GM12875 (cell line): ENCODE data around the gene MRPS18A.
A peak's percentile ranks its signal among the peaks of the same experiment; 100 is the strongest.

Source experiments
- H3K4me3 ChIP-seq: one replicate; pipeline ENCODE4 v1.5.1; 2011; ENCODE audit warnings: low read depth, low read length, control low read depth
- CTCF ChIP-seq: IDR thresholded peaks from 2 replicates; pipeline ENCODE4 v1.5.1; 2011; ENCODE audit warnings: low read depth, mild to moderate bottlenecking, control low read depth, inconsistent platforms, low read length, moderate library complexity, borderline replicate concordance; ENCODE audit not compliant: insufficient read depth

The MRPS18A gene

DNA sequence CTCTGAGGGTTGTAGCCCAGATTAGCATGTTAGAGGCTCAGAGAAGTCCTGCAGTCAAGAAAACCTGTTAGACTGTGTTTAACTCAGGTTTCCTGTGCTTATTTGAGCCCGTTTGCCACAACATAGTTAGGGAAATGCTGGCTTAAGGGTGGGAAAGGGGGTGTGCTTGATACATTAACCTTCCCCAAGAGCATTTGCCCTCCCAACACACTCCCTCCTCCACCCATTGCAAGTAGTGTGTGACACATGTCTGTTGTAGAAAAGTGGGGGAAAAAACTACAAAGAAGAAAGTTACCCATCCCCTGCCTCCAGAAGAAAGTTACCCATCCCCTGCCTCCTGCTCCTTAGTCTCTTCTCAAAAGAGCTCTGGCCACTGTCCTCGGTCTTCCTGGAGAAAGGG, 36.8 kb upstream of the MRPS18A start:
- TF ChIP-seq CTCF, result no peak
- no peak overlapping the region for H3K4me3 ChIP-seq

DNA sequence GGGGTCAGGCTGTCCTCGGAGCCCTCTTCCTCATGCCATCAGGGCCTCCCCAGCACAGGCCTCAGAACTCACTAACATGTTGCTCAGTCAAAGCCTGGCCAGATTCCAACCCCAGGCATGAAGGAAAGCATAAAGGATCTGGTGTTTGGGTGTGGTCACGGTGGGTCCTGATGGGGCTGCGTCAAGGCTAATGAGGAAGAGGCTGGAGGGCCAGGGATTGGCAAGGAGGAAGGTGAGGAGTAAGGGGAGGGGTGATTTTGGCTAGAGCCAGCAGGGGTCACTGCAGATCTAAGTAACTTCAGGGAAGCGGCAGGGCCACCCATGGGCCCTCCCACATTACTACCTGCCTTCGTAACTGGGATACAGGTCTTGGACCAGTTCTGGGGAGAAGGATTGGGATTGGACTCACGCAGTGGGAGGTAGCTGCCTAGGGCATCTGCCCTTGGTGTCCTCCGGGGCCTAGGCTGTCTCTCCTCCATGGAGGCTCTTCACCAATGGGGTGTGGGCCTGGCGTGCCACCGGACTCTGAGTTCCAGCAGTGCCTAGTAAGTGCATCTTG, 36.2 kb upstream of the MRPS18A start:
- TF ChIP-seq CTCF, result peak; percentile 78
- H3K4me3 ChIP-seq, result no peak overlapping the region

GRCh38 chr6:43722920-43723545, 35.4 kb upstream of the MRPS18A start:
- no peak overlapping the region for H3K4me3 ChIP-seq
- TF ChIP-seq CTCF, result no peak

DNA sequence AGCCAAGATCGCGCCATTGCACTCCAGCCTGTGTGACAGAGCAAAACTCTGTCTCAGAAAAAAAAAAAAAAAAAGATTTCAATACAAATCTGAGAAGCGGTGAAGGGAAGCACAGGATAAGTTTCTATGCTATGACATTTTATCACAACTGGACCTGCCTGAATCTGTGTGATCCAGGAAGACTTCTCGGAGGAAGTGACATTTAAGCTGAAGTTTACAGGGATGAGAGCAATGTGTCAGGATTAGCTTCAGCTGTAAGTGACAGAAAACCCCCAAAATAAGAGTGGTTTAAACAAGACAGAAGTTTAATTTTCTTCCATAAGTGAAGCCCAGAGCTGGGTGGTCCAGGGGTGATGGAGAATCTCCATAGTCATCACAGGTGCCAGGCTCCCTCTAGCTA, 33.4 kb upstream of the MRPS18A start:
- H3K4me3 ChIP-seq, result no peak overlapping the region
- TF ChIP-seq CTCF, result no peak

DNA sequence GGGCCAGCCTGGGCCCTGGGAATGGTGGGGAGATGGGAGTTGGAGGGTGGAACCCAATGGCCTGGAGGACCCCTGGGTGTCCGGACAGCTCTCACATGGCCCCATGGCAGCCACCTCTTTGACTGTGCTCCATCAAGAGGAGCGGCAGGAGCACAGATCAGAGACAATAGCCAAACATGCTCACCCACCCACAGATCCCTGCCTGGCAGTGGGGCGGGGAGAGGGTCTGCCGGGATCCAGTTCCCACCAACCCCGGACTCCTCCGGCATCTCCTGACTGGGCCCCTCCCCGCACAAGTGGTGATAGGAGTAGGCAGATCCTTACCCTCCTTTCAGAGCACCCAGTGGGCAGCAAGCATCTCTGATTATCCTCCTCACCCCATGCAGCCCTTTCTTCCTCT, 31.9 kb upstream of the MRPS18A start:
- no peak for TF ChIP-seq CTCF
- no peak overlapping the region for H3K4me3 ChIP-seq

GRCh38 chr6:43718387-43719105, 31.0 kb upstream of the MRPS18A start:
- no peak for TF ChIP-seq CTCF
- H3K4me3 ChIP-seq, result no peak overlapping the region

DNA sequence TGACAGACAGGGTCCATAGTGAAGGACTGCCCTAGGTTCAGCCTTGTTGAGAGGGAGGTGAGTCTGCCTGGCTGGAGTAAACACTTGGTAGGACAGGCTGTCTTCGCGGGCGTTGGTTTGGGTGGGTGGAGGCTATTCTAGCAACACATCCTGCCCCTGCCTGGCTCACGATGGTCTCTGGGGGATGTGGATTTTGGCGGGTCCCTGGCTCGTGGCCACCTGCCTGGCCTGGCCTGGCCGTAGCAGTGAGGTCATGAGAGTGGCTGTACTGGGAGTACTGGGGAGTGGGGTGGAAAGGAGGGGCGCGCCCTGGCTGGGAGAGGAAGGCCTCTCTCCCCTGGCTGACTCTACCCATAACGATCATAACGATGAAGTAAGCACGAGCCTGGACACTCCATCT, 30.2 kb upstream of the MRPS18A start:
- no peak for TF ChIP-seq CTCF
- H3K4me3 ChIP-seq, result no peak overlapping the region
